Upper lobe of right lung (tissue), 1 donor: ENCODE results near the gene MTREX. TPM values are rescaled to one million over a fixed set of nuclear protein-coding genes. Genes with fewer than 3 reads are reported as not detected.

Source experiments
- ATAC-seq: fragments of 200-7000 bp; cut with Tn5 transposase; one replicate; pipeline ENCODE4 v1.9.1; 2020; ENCODE audit warnings: mild to moderate bottlenecking, moderate library complexity
- DNase-seq: peaks from one replicate; pipeline ENCODE4 v3.0.0-alpha.2; 2020
- H3K27ac ChIP-seq: fragments of 200-600 bp; one replicate; pipeline ENCODE4 v1.8.0; 2022
- H3K27me3 ChIP-seq: fragments of 200-600 bp; one replicate; pipeline ENCODE4 v1.8.0; 2022; ENCODE audit warnings: mild to moderate bottlenecking
- H3K36me3 ChIP-seq: fragments of 200-600 bp; one replicate; pipeline ENCODE4 v1.8.0; 2022
- H3K4me1 ChIP-seq: fragments of 200-600 bp; one replicate; pipeline ENCODE4 v1.8.0; 2022
- H3K4me3 ChIP-seq: fragments of 200-600 bp; one replicate; pipeline ENCODE4 v1.8.0; 2022; ENCODE audit warnings: mild to moderate bottlenecking
- H3K9me3 ChIP-seq: fragments of 200-600 bp; one replicate; pipeline ENCODE4 v1.8.0; 2022
- CTCF ChIP-seq: fragments of 200-600 bp; IDR thresholded peaks from one replicate; pipeline ENCODE4 v1.8.0; 2022; ENCODE audit warnings: antibody characterized with exemption
- intact Hi-C: fragments of 100-400 bp; cut with DNase I; formaldehyde crosslinking; loops from one replicate; pipeline ENCODE4 v1.11.0; 2022
- total RNA-seq: library from RNA; stranded (reverse); fragmentation: NEBNext Ultra II Directional; extraction: Animal tissue kit (Norgen Biotek cat#: 25700); gene quantifications from one replicate; pipeline ENCODE4 v1.2.1, GENCODE V29; 2021
- donor health status: DM: no; HTN: yes; CAD: no; lungs with severe emphysema.

Gene MTREX
- total RNA-seq, 1 donor from 2014 or later: 67.6 TPM

- no peaks in the 10 kb centered on the region for H3K9me3 ChIP-seq
- H3K27me3 ChIP-seq: no peaks in the 10 kb centered on the region
- no peak overlapping the region for H3K4me3 ChIP-seq
- ATAC-seq (no peak), DNase-seq (no peak)
- H3K27ac ChIP-seq: no peak overlapping the region
- intact Hi-C loops: no loop called here
- peaks cover 100% of the 10 kb centered on the region for H3K36me3 ChIP-seq
- TF ChIP-seq CTCF: no peak
- H3K4me1 ChIP-seq: no peaks in the 10 kb centered on the region
Observed at GRCh38 chr5:55289808-55290207, 18.0 kb upstream of the MTREX start.

- intact Hi-C loops: no loop called here
- no peak for DNase-seq
- Histone ChIP-seq H3K4me1 (no peaks in the 10 kb centered on the region), H3K27me3 (no peaks in the 10 kb centered on the region), H3K9me3 (no peaks in the 10 kb centered on the region), H3K4me3 (no peak overlapping the region), H3K27ac (no peak overlapping the region), H3K36me3 (peaks cover 99% of the 10 kb centered on the region)
- ATAC-seq: no peak
- TF ChIP-seq CTCF: no peak
Observed at GRCh38 chr5:55290991-55291390, 16.8 kb upstream of the MTREX start.

- intact Hi-C loops: no loop called here
- Histone ChIP-seq H3K27me3 (no peaks in the 10 kb centered on the region), H3K4me3 (no peak overlapping the region), H3K36me3 (peaks cover 71% of the 10 kb centered on the region), H3K9me3 (no peaks in the 10 kb centered on the region), H3K27ac (no peak overlapping the region), H3K4me1 (no peaks in the 10 kb centered on the region)
- DNase-seq: no peak
- no peak for TF ChIP-seq CTCF
- ATAC-seq: no peak
Observed at GRCh38 chr5:55294935-55295334, 12.9 kb upstream of the MTREX start.

- intact Hi-C loops: no loop called here
Observed at GRCh38 chr5:55300890-55301289, 6.9 kb upstream of the MTREX start.

GRCh38 chr5:55303238-55303690 lies 4.5 kb upstream of the MTREX start:
- intact Hi-C loops: no loop called here
- ATAC-seq (peak; percentile 51), DNase-seq (no peak)
- Histone ChIP-seq H3K9me3 (no peaks in the 10 kb centered on the region), H3K4me3 (no peak overlapping the region), H3K27me3 (no peaks in the 10 kb centered on the region), H3K36me3 (peaks cover 5% of the 10 kb centered on the region), H3K27ac (no peak overlapping the region), H3K4me1 (peaks cover 33% of the 10 kb centered on the region)
- no peak for TF ChIP-seq CTCF

More at GRCh38 chr5:55300890-55301289, 6.9 kb upstream of the MTREX start:
- TF ChIP-seq CTCF: no peak
- peaks cover 25% of the 10 kb centered on the region for H3K4me1 ChIP-seq
- DNase-seq: no peak
- H3K27me3 ChIP-seq: no peaks in the 10 kb centered on the region
- no peaks in the 10 kb centered on the region for H3K9me3 ChIP-seq
- H3K36me3 ChIP-seq: peaks cover 18% of the 10 kb centered on the region
- H3K4me3 ChIP-seq: no peak overlapping the region
- no peak for ATAC-seq
- no peak overlapping the region for H3K27ac ChIP-seq

GRCh38 chr5:55304584-55304983 lies 3.2 kb upstream of the MTREX start:
- DNase-seq (no peak), ATAC-seq (no peak)
- peaks cover 44% of the 10 kb centered on the region for H3K4me1 ChIP-seq
- H3K27me3 ChIP-seq: no peaks in the 10 kb centered on the region
- intact Hi-C loops: no loop called here
- no peak overlapping the region for H3K27ac ChIP-seq
- H3K36me3 ChIP-seq: peaks cover 5% of the 10 kb centered on the region
- H3K4me3 ChIP-seq: no peak overlapping the region
- no peak for TF ChIP-seq CTCF
- no peaks in the 10 kb centered on the region for H3K9me3 ChIP-seq
